Mammary epithelial cell (primary cell): ENCODE data around the gene SLC25A25.

Source experiments
- CTCF ChIP-seq, 2 donors: IDR thresholded peaks in 1 of 2; conservative IDR thresholded peaks in 1 of 2; 2 replicates each; pipeline ENCODE4 v1.5.1; 2011 to 2012; ENCODE audit warnings: inconsistent platforms in 2 of 2, low read length in 2 of 2, mild to moderate bottlenecking in 2 of 2, control low read depth in 1 of 2, low read depth in 1 of 2; ENCODE audit not compliant: insufficient read depth in 1 of 2; ENCODE audit errors: extremely low read depth in 1 of 2
- EZH2 ChIP-seq: IDR thresholded peaks from 2 replicates; pipeline ENCODE4 v1.6.1; 2012; ENCODE audit warnings: low read length, inconsistent platforms, borderline replicate concordance

- TF ChIP-seq CTCF (conservative IDR thresholded peaks at IDR 0.05 in 1 of 2, IDR thresholded peaks at IDR 0.05 in 1 of 2; ENCODE audit: extremely low read depth in 1 of 2, insufficient read depth in 1 of 2, low read depth in 1 of 2, low read length in 2 of 2) (no peak), EZH2 (no peak)
Observed at GRCh38 chr9:128153060-128153946, 85.3 kb downstream of the SLC25A25 start.
